Measurements from ENCODE around the gene COL17A1. TPM values are rescaled to one million over a fixed set of nuclear protein-coding genes. Genes with fewer than 3 reads are reported as not detected.

Gene COL17A1
- total RNA-seq, 1 donor from 2014 or later: not detected

DNA sequence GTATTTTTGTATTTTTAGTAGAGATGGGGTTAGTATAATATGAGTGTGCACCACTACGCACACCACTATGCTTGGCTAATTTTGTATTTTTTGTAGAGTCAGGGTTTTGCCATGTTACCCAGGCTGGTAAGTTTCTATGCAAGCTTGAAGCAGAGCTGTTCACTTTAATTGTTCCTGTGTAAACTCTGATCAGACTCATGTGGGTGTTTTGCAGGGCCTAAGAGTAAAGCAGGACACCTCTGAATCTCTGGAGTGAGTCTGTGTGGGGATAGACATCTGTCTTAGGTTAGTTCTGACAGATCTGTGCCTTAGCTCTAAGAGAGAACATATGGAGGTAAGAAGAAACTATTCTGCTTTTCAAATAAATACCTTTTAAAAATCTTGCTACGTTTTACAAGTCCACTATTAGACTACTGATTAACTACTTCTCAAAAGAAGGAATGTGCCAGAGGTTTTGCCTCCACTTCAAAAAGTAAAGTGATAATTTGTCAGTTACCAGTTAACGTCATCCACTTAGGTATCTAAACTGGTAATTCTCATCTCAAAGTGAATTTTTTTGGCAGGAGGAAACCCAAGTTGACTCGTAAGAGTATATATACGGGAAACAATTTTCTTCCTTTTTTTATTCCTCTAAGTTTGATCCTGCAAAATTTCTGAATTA, 1.1 kb downstream of the COL17A1 start:
- no peak for DNase-seq
- no peaks in the 10 kb centered on the region for H3K36me3 Mint-ChIP-seq (ENCODE audit: low read depth)
- H3K4me1 Mint-ChIP-seq: no peaks in the 10 kb centered on the region
- H3K4me3 Mint-ChIP-seq: no peak overlapping the region
- H3K27ac Mint-ChIP-seq: no peak overlapping the region
- no peaks in the 10 kb centered on the region for H3K9me3 Mint-ChIP-seq
- H3K27me3 Mint-ChIP-seq: peaks cover 6% of the 10 kb centered on the region
- intact Hi-C loops (cut with micrococcal nuclease): loop anchor here (5.0 kb wide), 1 partner anchor 38 kb away; the partner anchor contains the start of gene SFR1

DNA sequence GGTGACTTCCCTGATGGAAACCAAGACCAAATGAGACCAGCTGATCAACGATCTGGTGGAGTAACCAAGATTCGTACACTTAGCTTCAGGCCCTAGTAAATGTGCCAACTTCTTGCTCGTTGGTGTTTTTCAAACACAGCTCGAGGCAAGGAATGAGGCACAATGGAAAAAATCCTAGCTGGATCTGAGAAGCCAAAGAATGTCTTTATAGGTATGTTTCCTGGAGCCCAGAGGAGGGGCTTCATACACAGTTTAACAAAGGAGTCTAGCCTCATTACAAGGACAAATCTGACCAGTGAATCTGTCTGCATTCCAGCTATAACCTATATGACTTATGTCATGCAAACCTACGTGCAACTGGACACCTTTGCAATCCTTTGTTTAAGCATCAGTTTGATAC, 3.7 kb downstream of the COL17A1 start:
- Mint-ChIP-seq H3K4me3 (no peak overlapping the region), H3K4me1 (no peaks in the 10 kb centered on the region), H3K36me3 (ENCODE audit: low read depth) (no peaks in the 10 kb centered on the region), H3K9me3 (no peaks in the 10 kb centered on the region), H3K27ac (no peak overlapping the region), H3K27me3 (peaks cover 7% of the 10 kb centered on the region)
- no peak for DNase-seq
- intact Hi-C loops (cut with micrococcal nuclease): loop anchor here (5.0 kb wide), 1 partner anchor 40 kb away; the partner anchor contains the start of gene SFR1

DNA sequence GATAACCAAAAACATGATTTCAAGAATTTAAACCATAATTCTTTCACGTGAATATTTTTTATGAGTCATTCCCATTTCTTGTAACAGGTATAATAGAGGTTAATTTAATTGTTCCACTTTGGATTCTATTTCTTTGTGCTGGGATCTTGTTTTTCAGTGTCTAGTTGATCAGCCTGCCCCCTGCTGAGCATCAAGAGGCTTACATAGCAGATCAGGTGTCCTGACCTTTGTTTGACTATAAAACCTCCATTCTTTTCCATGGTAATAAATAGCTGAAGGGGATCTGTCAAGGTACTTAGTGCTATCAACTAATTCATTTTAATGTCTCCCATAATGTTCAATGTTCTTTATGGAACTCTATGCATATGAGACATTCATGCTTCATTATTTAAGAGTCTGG, 4.9 kb downstream of the COL17A1 start:
- H3K4me3 Mint-ChIP-seq: no peak overlapping the region
- no peak for DNase-seq
- intact Hi-C loops (cut with micrococcal nuclease): loop anchor here (1.0 to 5.0 kb wide), 2 partner anchors 42 to 192 kb away; partner anchors contain the start of gene SFR1

DNA sequence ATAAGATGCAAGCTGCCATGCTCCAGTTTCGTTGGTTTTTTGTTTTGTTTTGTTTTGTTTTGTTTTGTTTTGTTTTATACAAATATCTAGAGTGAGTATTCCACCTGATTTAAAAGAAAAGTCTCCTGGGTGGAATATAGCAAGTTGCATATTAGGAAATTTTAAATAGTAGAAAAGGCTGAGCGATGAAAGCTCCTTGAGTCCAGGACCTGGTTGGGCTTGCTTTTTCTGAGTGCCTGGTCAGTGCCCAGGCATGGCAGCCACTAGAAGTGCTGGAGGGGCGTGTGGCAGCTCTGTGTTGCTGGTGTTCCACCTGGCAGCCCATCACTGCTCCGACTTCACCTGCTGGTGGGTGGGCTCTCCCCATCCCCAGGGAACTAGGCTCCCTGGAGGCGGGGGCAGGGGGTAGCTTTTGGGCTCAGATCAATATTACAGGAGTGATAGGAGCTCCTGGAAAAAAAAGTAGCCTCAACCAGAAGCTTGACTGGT, 8.0 kb downstream of the COL17A1 start:
- no peak for DNase-seq
- no peak overlapping the region for H3K27ac Mint-ChIP-seq
- no peaks in the 10 kb centered on the region for H3K4me1 Mint-ChIP-seq
- intact Hi-C loops (cut with micrococcal nuclease): no loop called here
- H3K36me3 Mint-ChIP-seq (ENCODE audit: low read depth): no peaks in the 10 kb centered on the region
- H3K4me3 Mint-ChIP-seq: no peak overlapping the region
- no peaks in the 10 kb centered on the region for H3K9me3 Mint-ChIP-seq
- peaks cover 5% of the 10 kb centered on the region for H3K27me3 Mint-ChIP-seq

More for the DNA sequence above, 4.9 kb downstream of the COL17A1 start:
- H3K9me3 Mint-ChIP-seq: no peaks in the 10 kb centered on the region
- peaks cover 7% of the 10 kb centered on the region for H3K27me3 Mint-ChIP-seq
- no peaks in the 10 kb centered on the region for H3K4me1 Mint-ChIP-seq
- H3K27ac Mint-ChIP-seq: no peak overlapping the region
- no peaks in the 10 kb centered on the region for H3K36me3 Mint-ChIP-seq (ENCODE audit: low read depth)

DNA sequence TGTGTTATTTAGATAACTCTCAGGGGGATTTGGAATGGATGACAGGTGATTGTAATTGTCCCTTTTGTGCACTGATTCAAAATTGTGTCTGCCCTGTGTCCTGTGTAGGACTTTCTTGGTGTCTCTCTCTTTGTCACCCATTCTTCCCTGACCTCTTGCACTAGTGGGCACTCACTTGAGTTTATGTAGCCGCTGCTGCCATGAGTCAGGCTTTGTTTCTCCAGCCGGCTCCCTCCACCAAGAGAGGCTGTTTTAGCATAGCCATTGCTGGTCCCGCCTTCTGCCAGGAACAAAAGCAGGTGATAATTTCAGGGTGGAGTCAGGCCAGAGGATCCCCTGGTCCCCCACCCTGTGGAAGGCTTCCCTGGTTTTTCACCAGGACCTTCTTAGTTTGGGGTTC, 8.4 kb downstream of the COL17A1 start:
- H3K27ac Mint-ChIP-seq: no peak overlapping the region
- no peaks in the 10 kb centered on the region for H3K4me1 Mint-ChIP-seq
- H3K36me3 Mint-ChIP-seq (ENCODE audit: low read depth): no peaks in the 10 kb centered on the region
- no peak for DNase-seq
- intact Hi-C loops (cut with micrococcal nuclease): no loop called here
- H3K4me3 Mint-ChIP-seq: no peak overlapping the region
- H3K9me3 Mint-ChIP-seq: no peaks in the 10 kb centered on the region
- H3K27me3 Mint-ChIP-seq: peaks cover 3% of the 10 kb centered on the region

DNA sequence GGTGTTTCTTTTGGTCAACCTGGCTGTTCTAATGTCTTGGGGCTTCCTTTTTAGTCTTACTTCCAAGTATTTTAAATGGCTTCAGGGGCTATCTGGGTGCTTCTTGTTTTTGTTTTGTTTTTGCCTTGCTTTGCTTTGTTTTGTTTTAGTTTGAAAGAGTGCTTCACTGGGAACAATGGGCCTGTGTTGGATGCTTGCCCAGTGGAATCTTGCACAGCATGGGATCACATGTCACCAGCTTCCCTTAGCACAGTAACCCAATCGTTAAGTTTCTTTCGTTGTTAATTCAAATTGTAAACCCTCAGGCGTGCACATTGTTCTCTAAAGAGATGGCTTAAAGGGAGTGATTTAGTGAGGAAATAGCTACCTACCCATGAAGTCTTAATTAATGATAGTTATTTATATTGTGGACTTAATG, 8.9 kb downstream of the COL17A1 start:
- Mint-ChIP-seq H3K27ac (no peak overlapping the region), H3K4me1 (no peaks in the 10 kb centered on the region), H3K4me3 (no peak overlapping the region), H3K36me3 (ENCODE audit: low read depth) (no peaks in the 10 kb centered on the region), H3K9me3 (no peaks in the 10 kb centered on the region), H3K27me3 (peaks cover 4% of the 10 kb centered on the region)
- DNase-seq: no peak
- intact Hi-C loops (cut with micrococcal nuclease): no loop called here

DNA sequence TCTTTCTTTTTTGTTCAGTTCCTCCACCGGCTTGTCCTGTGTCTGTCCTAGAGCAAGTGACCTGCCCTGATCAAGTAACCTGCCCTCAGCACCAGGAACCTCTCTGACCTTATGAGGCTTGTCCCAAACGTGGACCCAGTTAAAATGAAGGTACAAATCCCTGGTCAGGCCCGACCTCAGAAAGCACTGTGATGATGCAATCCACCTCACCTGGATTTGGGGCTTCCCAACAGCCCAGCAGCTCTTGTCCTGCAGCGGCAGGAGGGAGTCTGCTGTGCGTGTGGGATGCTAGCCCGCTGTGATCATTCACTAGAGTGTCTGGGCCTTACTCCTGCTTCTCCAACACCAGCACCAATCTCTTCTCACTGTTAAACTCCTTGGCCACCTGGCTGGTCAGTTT, 11.2 kb downstream of the COL17A1 start:
- peaks cover 8% of the 10 kb centered on the region for H3K27me3 Mint-ChIP-seq
- no peaks in the 10 kb centered on the region for H3K4me1 Mint-ChIP-seq
- no peaks in the 10 kb centered on the region for H3K36me3 Mint-ChIP-seq (ENCODE audit: low read depth)
- no peak overlapping the region for H3K27ac Mint-ChIP-seq
- H3K4me3 Mint-ChIP-seq: no peak overlapping the region
- no peaks in the 10 kb centered on the region for H3K9me3 Mint-ChIP-seq
- intact Hi-C loops (cut with micrococcal nuclease): no loop called here
- DNase-seq: no peak

DNA sequence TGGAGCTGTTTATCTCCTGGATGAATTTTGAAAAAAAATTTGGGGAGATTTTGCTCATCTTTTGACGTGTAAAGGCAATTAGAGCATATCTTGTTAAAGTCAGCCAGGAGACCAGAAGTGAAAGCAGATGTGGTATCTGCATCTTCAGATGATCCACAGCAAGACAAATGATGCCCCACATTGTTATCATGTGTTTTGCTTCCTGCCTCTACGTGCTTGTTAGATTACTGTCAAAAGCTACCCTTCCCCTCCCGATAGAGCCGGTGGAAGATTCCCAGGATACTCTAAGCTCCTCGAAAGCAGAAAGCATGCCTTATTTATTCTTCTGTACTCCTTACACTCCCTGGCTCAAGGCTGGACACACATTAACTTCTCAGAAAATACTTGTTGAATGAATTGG, 12.9 kb downstream of the COL17A1 start:
- H3K36me3 Mint-ChIP-seq (ENCODE audit: low read depth): no peaks in the 10 kb centered on the region
- no peak overlapping the region for H3K27ac Mint-ChIP-seq
- H3K4me1 Mint-ChIP-seq: no peaks in the 10 kb centered on the region
- no peak overlapping the region for H3K4me3 Mint-ChIP-seq
- no peaks in the 10 kb centered on the region for H3K9me3 Mint-ChIP-seq
- intact Hi-C loops (cut with micrococcal nuclease): no loop called here
- no peak for DNase-seq
- peaks cover 14% of the 10 kb centered on the region for H3K27me3 Mint-ChIP-seq

DNA sequence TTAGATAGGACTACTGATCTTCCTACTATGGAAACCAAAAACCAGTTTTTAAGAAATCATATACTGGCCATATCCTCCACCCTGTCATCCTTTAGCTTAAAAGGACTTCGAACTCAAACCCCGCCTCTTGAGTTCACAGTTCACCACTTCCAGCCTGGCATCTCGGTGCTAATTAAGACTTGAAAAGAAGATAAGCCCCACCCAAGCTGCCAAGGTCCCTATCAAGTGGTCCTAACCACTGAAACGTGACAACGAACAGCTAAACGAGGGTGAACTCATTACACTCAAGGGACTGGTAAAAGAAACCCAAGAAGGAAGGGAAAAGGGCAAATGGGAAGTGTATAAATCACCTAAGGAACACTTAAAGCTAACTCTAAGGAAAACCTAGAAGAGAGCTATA, 16.1 kb downstream of the COL17A1 start:
- intact Hi-C loops (cut with micrococcal nuclease): no loop called here
- no peak for DNase-seq
- Mint-ChIP-seq H3K4me3 (no peak overlapping the region), H3K27me3 (peaks cover 32% of the 10 kb centered on the region), H3K36me3 (ENCODE audit: low read depth) (no peaks in the 10 kb centered on the region), H3K9me3 (no peaks in the 10 kb centered on the region), H3K27ac (no peak overlapping the region), H3K4me1 (no peaks in the 10 kb centered on the region)

DNA sequence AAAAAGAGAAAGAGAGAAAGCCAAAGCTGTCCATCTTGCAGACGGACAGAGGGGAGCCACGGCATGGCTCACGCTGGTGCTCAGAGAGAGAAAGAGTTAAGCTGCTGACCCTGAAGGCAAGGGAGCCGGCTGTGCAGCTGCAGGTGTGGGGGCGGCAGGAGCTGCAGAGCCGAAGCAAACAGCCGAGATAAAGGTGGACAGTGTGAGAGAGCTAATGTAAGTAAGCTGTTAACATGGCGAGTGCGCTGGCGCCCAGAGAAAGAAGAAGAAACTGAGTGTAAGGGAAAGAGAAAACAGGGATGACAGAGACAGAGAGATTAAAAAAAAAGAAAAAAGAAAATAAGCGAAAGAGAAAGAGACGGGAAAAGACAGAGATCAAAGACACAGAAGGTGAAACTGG, 18.2 kb downstream of the COL17A1 start:
- H3K4me1 Mint-ChIP-seq: no peaks in the 10 kb centered on the region
- no peaks in the 10 kb centered on the region for H3K36me3 Mint-ChIP-seq (ENCODE audit: low read depth)
- H3K27ac Mint-ChIP-seq: no peak overlapping the region
- peaks cover 38% of the 10 kb centered on the region for H3K27me3 Mint-ChIP-seq
- no peak for DNase-seq
- intact Hi-C loops (cut with micrococcal nuclease): no loop called here
- H3K4me3 Mint-ChIP-seq: no peak overlapping the region
- no peaks in the 10 kb centered on the region for H3K9me3 Mint-ChIP-seq

DNA sequence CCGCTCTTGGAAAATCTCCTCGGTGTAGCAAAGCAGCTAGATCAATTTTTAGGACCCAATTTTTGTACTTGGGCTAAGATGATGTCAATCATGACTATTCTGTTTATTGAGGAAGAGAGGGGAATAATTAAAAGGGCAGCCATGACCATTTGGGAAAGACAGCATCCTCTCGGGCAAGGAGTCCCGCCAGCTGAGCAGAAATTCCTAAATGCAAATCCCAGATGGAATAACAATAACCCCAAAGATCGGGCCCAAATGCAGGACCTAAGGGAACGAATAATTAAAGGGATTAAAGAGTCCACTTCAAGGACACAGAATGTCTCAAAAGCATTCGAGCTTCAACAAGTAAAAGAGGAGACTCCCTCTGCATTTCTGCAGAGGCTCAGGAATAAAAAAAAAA, 18.7 kb downstream of the COL17A1 start:
- Mint-ChIP-seq H3K36me3 (ENCODE audit: low read depth) (no peaks in the 10 kb centered on the region), H3K4me1 (no peaks in the 10 kb centered on the region), H3K4me3 (no peak overlapping the region), H3K27me3 (peaks cover 38% of the 10 kb centered on the region), H3K9me3 (no peaks in the 10 kb centered on the region), H3K27ac (no peak overlapping the region)
- intact Hi-C loops (cut with micrococcal nuclease): no loop called here
- DNase-seq: no peak

DNA sequence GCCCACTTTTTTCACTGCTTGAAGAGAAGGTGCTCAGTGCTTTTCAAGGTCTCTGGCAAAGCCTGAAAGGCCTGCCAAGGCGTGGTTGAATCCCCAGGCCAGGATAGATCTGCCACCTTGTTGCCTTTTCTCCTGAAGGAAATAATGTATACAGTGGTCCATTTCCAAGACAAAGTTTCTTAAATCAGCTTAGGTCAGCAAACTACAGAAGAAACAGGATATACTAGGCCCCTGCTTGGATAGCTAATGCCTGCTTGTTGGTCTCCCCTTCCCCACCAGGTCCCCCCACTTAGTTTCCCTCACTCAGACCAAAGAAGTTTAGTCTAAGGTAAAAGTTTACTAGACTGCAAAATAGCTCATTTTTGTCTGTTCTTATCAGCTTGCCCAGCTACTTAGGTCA, 19.9 kb downstream of the COL17A1 start:
- Mint-ChIP-seq H3K27ac (no peak overlapping the region), H3K36me3 (ENCODE audit: low read depth) (no peaks in the 10 kb centered on the region), H3K4me1 (no peaks in the 10 kb centered on the region), H3K27me3 (peaks cover 36% of the 10 kb centered on the region), H3K4me3 (no peak overlapping the region), H3K9me3 (no peaks in the 10 kb centered on the region)
- intact Hi-C loops (cut with micrococcal nuclease): no loop called here
- DNase-seq: no peak

DNA sequence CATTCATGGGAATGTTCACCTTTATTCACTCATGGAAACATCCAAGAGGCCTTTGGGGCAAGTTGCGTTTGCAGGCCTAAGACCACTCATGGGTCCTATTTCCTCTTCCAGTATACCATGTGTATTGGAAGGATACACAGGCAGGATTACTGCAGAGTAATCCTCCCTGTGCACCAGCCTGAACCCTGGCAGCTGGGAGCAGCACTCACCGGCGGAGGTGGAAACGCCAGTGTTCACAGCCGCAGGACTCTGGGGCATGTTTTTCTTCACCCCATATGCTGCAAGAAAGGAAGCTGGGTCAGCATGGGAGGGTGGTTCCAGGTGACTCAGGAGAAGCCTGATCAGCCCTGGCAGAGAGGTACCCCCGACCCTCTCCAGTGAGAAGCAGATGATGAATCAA, 24.5 kb downstream of the COL17A1 start:
- Mint-ChIP-seq H3K36me3 (ENCODE audit: low read depth) (no peaks in the 10 kb centered on the region), H3K27me3 (peaks cover 20% of the 10 kb centered on the region)
- intact Hi-C loops (cut with micrococcal nuclease): no loop called here

DNA sequence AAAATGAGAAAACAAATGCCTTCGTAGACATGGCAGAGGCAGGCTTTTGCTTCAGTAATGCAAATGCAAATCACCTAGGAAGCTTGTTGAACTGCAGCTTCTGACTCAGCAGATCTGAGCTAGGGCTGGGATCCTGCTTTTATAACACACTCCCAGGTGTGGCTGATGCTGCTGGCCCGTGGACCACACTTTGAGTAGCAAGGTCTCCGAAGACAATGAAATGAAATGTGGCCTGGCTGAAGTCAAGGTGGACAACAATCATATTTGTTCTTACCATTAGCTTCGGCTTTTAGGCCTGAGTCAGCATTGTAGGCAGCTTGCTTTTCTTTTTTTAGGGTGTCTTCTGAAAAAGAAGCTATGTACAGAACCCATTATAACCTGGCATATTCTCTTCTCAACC, 26.3 kb downstream of the COL17A1 start:
- Mint-ChIP-seq H3K36me3 (ENCODE audit: low read depth) (no peaks in the 10 kb centered on the region), H3K27me3 (peaks cover 10% of the 10 kb centered on the region), H3K4me3 (no peak overlapping the region), H3K4me1 (no peaks in the 10 kb centered on the region), H3K9me3 (no peaks in the 10 kb centered on the region), H3K27ac (no peak overlapping the region)
- DNase-seq: no peak
- intact Hi-C loops (cut with micrococcal nuclease): no loop called here

More for the DNA sequence above, 24.5 kb downstream of the COL17A1 start:
- Mint-ChIP-seq H3K4me3 (no peak overlapping the region), H3K4me1 (no peaks in the 10 kb centered on the region), H3K27ac (no peak overlapping the region), H3K9me3 (no peaks in the 10 kb centered on the region)
- no peak for DNase-seq

DNA sequence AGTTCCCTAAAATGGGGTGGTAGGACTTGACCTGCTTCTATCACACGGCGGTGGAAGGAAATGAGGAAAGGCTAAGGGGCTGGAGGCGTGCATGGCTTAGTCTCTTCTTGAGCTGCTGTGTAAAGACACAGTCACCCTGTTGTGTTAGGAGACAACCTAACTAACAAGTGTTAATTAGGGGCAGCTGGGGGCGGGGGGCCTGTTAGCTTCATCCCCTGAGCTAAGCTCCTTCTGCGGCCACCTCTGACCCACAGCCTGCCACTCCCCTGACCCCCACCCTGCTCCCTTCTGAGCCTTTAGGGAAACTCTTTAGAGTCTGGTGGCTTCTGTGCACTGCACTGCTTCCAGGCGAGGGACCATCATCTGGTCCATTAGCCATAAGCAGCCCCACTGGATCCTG, 28.0 kb downstream of the COL17A1 start:
- intact Hi-C loops (cut with micrococcal nuclease): no loop called here
- no peak overlapping the region for H3K4me3 Mint-ChIP-seq
- DNase-seq: no peak
- H3K36me3 Mint-ChIP-seq (ENCODE audit: low read depth): no peaks in the 10 kb centered on the region
- H3K9me3 Mint-ChIP-seq: no peaks in the 10 kb centered on the region
- no peaks in the 10 kb centered on the region for H3K4me1 Mint-ChIP-seq
- H3K27ac Mint-ChIP-seq: no peak overlapping the region
- H3K27me3 Mint-ChIP-seq: peaks cover 3% of the 10 kb centered on the region
